Mesenchymal stem cell (in vitro differentiated cells and primary cell): Measurements from ENCODE around the gene C10orf105.
A peak's percentile ranks its signal among the peaks of the same experiment; 100 is the strongest.

Experiments
- DNase-seq: peaks from one replicate; pipeline ENCODE4 v3.0.0-alpha.2; 2013
- H2AFZ ChIP-seq: one replicate; pipeline ENCODE4 v1.6.1; 2013; ENCODE audit warnings: low read depth, mild to moderate bottlenecking, control low read depth, inconsistent platforms, low read length, moderate library complexity
- H2AK5ac ChIP-seq: 2 replicates; pipeline ENCODE4 v1.6.1; 2013; ENCODE audit warnings: low read length, moderate library complexity, mild to moderate bottlenecking, inconsistent platforms; ENCODE audit not compliant: severe bottlenecking
- H2BK120ac ChIP-seq: one replicate; pipeline ENCODE4 v1.6.1; 2013; ENCODE audit warnings: low read depth, mild to moderate bottlenecking, inconsistent platforms, low read length, moderate library complexity
- H2BK12ac ChIP-seq, 2 experiments: one replicate each; pipeline ENCODE4 v1.6.1; 2013; ENCODE audit warnings: inconsistent platforms in 2 of 2, low read length in 2 of 2, mild to moderate bottlenecking in 2 of 2, moderate library complexity in 2 of 2, control low read depth in 1 of 2
- H2BK15ac ChIP-seq: one replicate; pipeline ENCODE4 v1.6.1; 2013; ENCODE audit warnings: mild to moderate bottlenecking, low read depth, inconsistent platforms; ENCODE audit not compliant: poor library complexity, severe bottlenecking
- H2BK5ac ChIP-seq: 2 replicates; pipeline ENCODE4 v1.6.1; 2013; ENCODE audit warnings: low read depth, mild to moderate bottlenecking, low read length, control low read depth, inconsistent platforms; ENCODE audit not compliant: poor library complexity, severe bottlenecking
- H3K14ac ChIP-seq, 2 experiments: one replicate each; pipeline ENCODE4 v1.6.1; 2013; ENCODE audit warnings: inconsistent platforms in 2 of 2, low read length in 2 of 2, control low read depth in 1 of 2, mild to moderate bottlenecking in 1 of 2, moderate library complexity in 1 of 2
- H3K18ac ChIP-seq, 2 experiments: one replicate each; pipeline ENCODE4 v1.6.1; 2013; ENCODE audit warnings: inconsistent platforms in 2 of 2, low read length in 2 of 2, control low read depth in 1 of 2, low read depth in 1 of 2, mild to moderate bottlenecking in 1 of 2
- H3K23ac ChIP-seq, 2 experiments: one replicate each; pipeline ENCODE4 v1.6.1; 2013; ENCODE audit warnings: inconsistent platforms in 2 of 2, low read length in 2 of 2, mild to moderate bottlenecking in 2 of 2, moderate library complexity in 2 of 2, control low read depth in 1 of 2
- H3K27ac ChIP-seq: 2 replicates; pipeline ENCODE4 v1.5.1; 2013; ENCODE audit warnings: mild to moderate bottlenecking, moderate library complexity, low read length, control low read depth, inconsistent platforms; ENCODE audit not compliant: poor library complexity, severe bottlenecking
- H3K27me3 ChIP-seq, 2 experiments: 2 replicates each; pipeline versions ENCODE4 v1.6.1 to v1.7.0; 2013; ENCODE audit warnings: low read length in 2 of 2, mild to moderate bottlenecking in 2 of 2, moderate library complexity in 2 of 2, control low read depth in 1 of 2, inconsistent platforms in 1 of 2; ENCODE audit not compliant: control insufficient read depth in 1 of 2, insufficient read depth in 1 of 2
- H3K36me3 ChIP-seq, 2 experiments: 2 replicates each; pipeline versions ENCODE4 v1.6.1 to v1.7.0; 2013; ENCODE audit warnings: low read length in 2 of 2, control low read depth in 1 of 2, inconsistent platforms in 1 of 2, low read depth in 1 of 2, mild to moderate bottlenecking in 1 of 2; ENCODE audit not compliant: insufficient read depth in 2 of 2, control insufficient read depth in 1 of 2
- H3K4ac ChIP-seq, 2 experiments: one replicate each; pipeline ENCODE4 v1.6.1; 2013; ENCODE audit warnings: inconsistent platforms in 2 of 2, low read length in 2 of 2, mild to moderate bottlenecking in 2 of 2, moderate library complexity in 2 of 2, control low read depth in 1 of 2, low read depth in 1 of 2
- H3K4me1 ChIP-seq: 2 replicates; pipeline ENCODE4 v1.6.1; 2013; ENCODE audit warnings: low read depth, low read length, control low read depth; ENCODE audit not compliant: control insufficient read depth, insufficient read depth
- H3K4me2 ChIP-seq: 2 replicates; pipeline ENCODE4 v1.6.1; 2013; ENCODE audit warnings: low read length, mild to moderate bottlenecking, inconsistent platforms; ENCODE audit not compliant: poor library complexity, severe bottlenecking
- H3K4me3 ChIP-seq, 2 experiments: 2 replicates each; pipeline versions ENCODE4 v1.5.1 to v1.7.0; 2013; ENCODE audit warnings: low read length in 2 of 2, mild to moderate bottlenecking in 2 of 2, control low read depth in 1 of 2, low read depth in 1 of 2; ENCODE audit not compliant: insufficient read depth in 1 of 2
- H3K79me1 ChIP-seq: replicated peaks from 2 replicates; pipeline ENCODE4 v1.6.1; 2013; ENCODE audit warnings: mild to moderate bottlenecking, control low read depth, low read length, inconsistent platforms; ENCODE audit not compliant: poor library complexity, severe bottlenecking
- H3K9ac ChIP-seq: 2 replicates; pipeline ENCODE4 v1.7.0; 2013; ENCODE audit warnings: mild to moderate bottlenecking, low read length, moderate library complexity
- H3K9me3 ChIP-seq: 2 replicates; pipeline ENCODE4 v1.7.0; 2013; ENCODE audit warnings: mild to moderate bottlenecking, low read length; ENCODE audit not compliant: control insufficient read depth
- H4K8ac ChIP-seq: one replicate; pipeline ENCODE4 v1.6.1; 2013; ENCODE audit warnings: inconsistent platforms, mild to moderate bottlenecking, low read length, moderate library complexity
- H4K91ac ChIP-seq: one replicate; pipeline ENCODE4 v1.6.1; 2013; ENCODE audit warnings: mild to moderate bottlenecking, low read length, inconsistent platforms
- WGBS: methylation state at CpG from one replicate; pipeline ENCODE4 v1.1.7; 2013; ENCODE audit warnings: mixed read lengths; 5-methylcytosine and 5-hydroxymethylcytosine counted together

C10orf105 gene

DNA sequence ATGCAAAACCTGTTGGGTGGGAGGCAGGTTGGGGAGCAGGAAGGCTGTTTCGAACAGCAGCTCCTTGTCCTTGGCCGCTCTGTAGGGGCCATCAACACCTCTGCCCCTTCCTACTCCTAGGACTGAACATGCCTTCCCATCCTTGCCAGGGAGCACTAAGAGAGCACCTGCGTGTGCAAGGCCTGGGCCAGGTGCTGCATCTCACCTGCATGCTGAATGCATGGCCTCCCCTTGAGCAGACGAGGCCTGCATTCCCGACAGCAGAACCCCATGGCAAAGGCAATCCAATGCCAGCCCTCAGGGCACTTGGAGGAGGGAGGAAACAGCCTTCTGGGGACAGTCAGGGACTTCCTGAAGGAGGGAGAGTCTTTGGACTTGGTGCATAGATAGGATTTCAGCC is 42.7 kb upstream of the C10orf105 start:
- Histone ChIP-seq H3K18ac (no peak overlapping the region), H2BK120ac (no peak overlapping the region), H3K4me1 (peaks cover 19% of the 10 kb centered on the region), H3K4me3 (no peak overlapping the region), H3K27me3 (peaks cover 0 to 38% of the 10 kb centered on the region in 2 experiments), H4K91ac (no peak overlapping the region), H2AK5ac (no peak overlapping the region), H3K4ac (no peak overlapping the region), H3K9ac (no peak overlapping the region), H3K4me2 (no peak overlapping the region), H2BK15ac (no peak overlapping the region), H3K14ac (no peak overlapping the region), H2BK12ac (no peak overlapping the region), H4K8ac (no peak overlapping the region), H3K79me1 (no peaks in the 10 kb centered on the region), H3K23ac (no peak overlapping the region), H3K36me3 (peaks cover 0 to 21% of the 10 kb centered on the region in 2 experiments), H3K9me3 (no peaks in the 10 kb centered on the region), H3K27ac (no peak overlapping the region), H2AFZ (no peak overlapping the region), H2BK5ac (no peak overlapping the region)
- 92% methylated on average over 5 of the region's 5 CpGs for WGBS
- no peak for DNase-seq

DNA sequence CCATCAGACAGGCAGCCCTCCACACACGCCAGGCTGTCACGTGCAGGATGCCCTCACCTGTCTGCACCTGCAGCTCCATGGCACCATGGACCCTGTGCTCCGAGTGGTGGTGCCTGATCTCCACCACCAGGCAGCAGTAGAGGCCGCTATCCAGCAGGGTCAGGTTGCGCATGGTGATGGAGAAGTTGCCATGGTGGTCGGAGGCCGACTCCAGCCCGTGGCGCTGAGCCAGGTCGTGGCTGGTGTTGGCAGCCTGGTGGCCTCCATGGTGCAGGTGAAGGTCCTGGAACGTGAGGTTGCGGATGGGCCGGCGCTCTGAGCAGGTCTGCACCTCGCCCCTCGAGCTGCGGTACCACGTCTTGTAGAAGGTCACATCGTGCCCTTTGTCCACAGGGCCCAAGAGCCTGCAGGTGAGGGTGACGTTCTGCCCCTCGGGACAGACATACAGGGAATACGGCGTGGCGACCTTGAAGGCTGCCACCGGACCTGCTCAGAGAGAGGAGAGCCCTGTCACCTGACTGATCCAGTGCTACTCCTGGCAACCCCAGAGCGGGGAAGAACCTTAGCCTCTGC is 42.0 kb upstream of the C10orf105 start:
- Histone ChIP-seq H3K23ac (no peak overlapping the region), H3K27ac (no peak overlapping the region), H3K27me3 (peaks cover 0 to 45% of the 10 kb centered on the region in 2 experiments), H2BK5ac (no peak overlapping the region), H3K9ac (no peak overlapping the region), H3K9me3 (no peaks in the 10 kb centered on the region), H3K18ac (no peak overlapping the region), H2AFZ (no peak overlapping the region), H3K4me1 (peaks cover 14% of the 10 kb centered on the region), H2BK12ac (no peak overlapping the region), H2BK15ac (no peak overlapping the region), H3K14ac (no peak overlapping the region), H3K36me3 (peaks cover 0 to 21% of the 10 kb centered on the region in 2 experiments), H2BK120ac (no peak overlapping the region), H4K8ac (no peak overlapping the region), H3K4me3 (no peak overlapping the region), H3K4me2 (no peak overlapping the region), H3K4ac (no peak overlapping the region), H3K79me1 (no peaks in the 10 kb centered on the region), H4K91ac (peak overlapping the region; percentile 64), H2AK5ac (no peak overlapping the region)
- DNase-seq: no peak
- WGBS: 93% methylated on average over 25 of the region's 26 CpGs

DNA sequence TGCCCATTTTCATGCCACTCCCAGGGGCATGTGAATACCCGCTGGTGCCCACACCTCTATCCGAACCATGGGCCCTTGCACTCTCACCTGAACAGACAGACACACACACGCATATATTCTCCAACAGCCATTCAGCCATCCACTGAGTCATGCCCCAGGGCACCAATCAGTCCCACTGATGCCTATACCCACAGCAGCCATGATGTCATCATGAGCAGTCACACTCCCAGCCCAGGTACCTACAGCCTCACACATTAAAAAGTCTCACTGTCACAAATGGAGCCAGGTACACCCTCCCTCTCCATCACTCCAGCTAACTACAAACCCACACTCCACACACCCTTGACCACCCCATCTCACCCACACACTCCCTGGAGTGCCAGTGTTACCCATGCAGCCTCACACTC is 41.5 kb upstream of the C10orf105 start:
- H2BK120ac ChIP-seq: no peak overlapping the region
- no peak overlapping the region for H3K14ac ChIP-seq

DNA sequence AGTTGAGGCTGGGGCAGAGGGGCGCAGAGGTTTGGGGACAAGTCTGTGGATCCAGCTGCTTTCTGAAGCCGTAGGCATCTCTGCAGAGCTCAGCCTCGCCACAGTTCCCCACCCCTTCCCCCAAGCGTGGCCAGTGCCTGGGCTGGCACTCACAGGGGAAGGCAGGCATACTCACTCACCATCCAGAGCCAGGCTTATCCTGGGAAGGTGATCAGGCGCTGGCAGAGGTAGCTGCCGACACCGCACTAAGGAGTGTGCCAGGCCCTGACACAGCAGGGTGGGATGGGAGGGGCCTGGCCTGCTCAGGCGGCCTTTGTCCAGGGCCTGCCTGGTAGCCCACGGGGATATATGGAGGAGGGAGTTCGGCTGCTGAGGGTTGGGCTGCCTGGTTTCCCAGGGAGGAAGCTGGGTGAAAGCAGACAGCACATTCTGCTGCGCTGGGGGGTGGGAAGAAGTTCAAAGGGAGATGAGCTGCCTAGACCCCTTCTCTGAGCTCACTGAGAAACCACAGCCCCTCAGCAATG is 37.9 kb upstream of the C10orf105 start:
- Histone ChIP-seq H3K36me3 (peaks cover 0 to 25% of the 10 kb centered on the region in 2 experiments), H3K4me1 (peaks cover 4% of the 10 kb centered on the region), H3K23ac (no peak overlapping the region), H2BK12ac (no peak overlapping the region), H4K8ac (no peak overlapping the region), H3K18ac (no peak overlapping the region), H2BK15ac (no peak overlapping the region), H2BK120ac (no peak overlapping the region), H3K14ac (no peak overlapping the region), H2AFZ (no peak overlapping the region), H3K4me3 (no peak overlapping the region), H2BK5ac (no peak overlapping the region), H3K27me3 (peaks cover 2 to 54% of the 10 kb centered on the region in 2 experiments), H3K79me1 (no peaks in the 10 kb centered on the region), H3K9ac (no peak overlapping the region), H3K9me3 (no peaks in the 10 kb centered on the region), H3K27ac (no peak overlapping the region), H2AK5ac (no peak overlapping the region), H3K4ac (no peak overlapping the region), H4K91ac (no peak overlapping the region), H3K4me2 (no peak overlapping the region)
- 72% methylated on average over 10 of the region's 11 CpGs for WGBS
- no peak for DNase-seq

More for the DNA sequence above, 41.5 kb upstream of the C10orf105 start:
- H2BK15ac ChIP-seq: no peak overlapping the region
- WGBS: 100% methylated on average over 3 of the region's 3 CpGs
- no peak overlapping the region for H2AFZ ChIP-seq
- H3K23ac ChIP-seq: no peak overlapping the region
- H3K27me3 ChIP-seq: peaks cover 0 to 50% of the 10 kb centered on the region in 2 experiments
- H3K27ac ChIP-seq: no peak overlapping the region
- no peak for DNase-seq
- H3K9ac ChIP-seq: no peak overlapping the region
- H2AK5ac ChIP-seq: no peak overlapping the region
- H4K91ac ChIP-seq: peak overlapping the region; percentile 64
- H2BK5ac ChIP-seq: no peak overlapping the region
- H2BK12ac ChIP-seq: no peak overlapping the region
- peaks cover 0 to 21% of the 10 kb centered on the region in 2 experiments for H3K36me3 ChIP-seq
- H3K4me3 ChIP-seq: no peak overlapping the region
- H3K79me1 ChIP-seq: no peaks in the 10 kb centered on the region
- no peak overlapping the region for H4K8ac ChIP-seq
- H3K9me3 ChIP-seq: no peaks in the 10 kb centered on the region
- H3K4me1 ChIP-seq: peaks cover 11% of the 10 kb centered on the region
- no peak overlapping the region for H3K18ac ChIP-seq
- H3K4ac ChIP-seq: no peak overlapping the region
- H3K4me2 ChIP-seq: no peak overlapping the region
